Hepatocyte (in vitro differentiated cells): ENCODE data around the gene RBM47. TPM values are rescaled to one million over a fixed set of nuclear protein-coding genes. Genes with fewer than 3 reads are reported as not detected.
"Not testable (repeated sequence)": the region's sequence is repeated elsewhere in the genome, so short reads cannot be mapped to it uniquely, and the experiment has no call there.

Experiments
- DNase-seq: peaks from one replicate; pipeline ENCODE4 v3.0.0-alpha.2; 2016; ENCODE audit warnings: low spot score
- H2AFZ ChIP-seq: fragments of 200-600 bp; sonication (generic); 2 replicates; pipeline ENCODE4 v1.6.0; 2016; ENCODE audit warnings: antibody characterized with exemption, mild to moderate bottlenecking
- H3K27ac ChIP-seq: fragments of 200-600 bp; sonication (generic); 2 replicates; pipeline ENCODE4 v1.5.1; 2016; ENCODE audit warnings: mild to moderate bottlenecking
- H3K27me3 ChIP-seq: fragments of 200-600 bp; sonication (generic); 2 replicates; pipeline ENCODE4 v1.6.1; 2016
- H3K36me3 ChIP-seq: fragments of 200-600 bp; sonication (generic); replicated peaks from 2 replicates; pipeline ENCODE4 v1.5.1; 2016; ENCODE audit warnings: low read depth; ENCODE audit not compliant: insufficient read depth
- H3K4me1 ChIP-seq: fragments of 200-600 bp; sonication (generic); 2 replicates; pipeline ENCODE4 v1.5.1; 2016; ENCODE audit warnings: mild to moderate bottlenecking, moderate library complexity; ENCODE audit not compliant: insufficient read depth
- H3K4me2 ChIP-seq: fragments of 200-600 bp; sonication (generic); 2 replicates; pipeline ENCODE4 v1.6.0; 2016
- H3K4me3 ChIP-seq: fragments of 200-600 bp; sonication (generic); 2 replicates; pipeline ENCODE4 v1.5.1; 2016; ENCODE audit warnings: mild to moderate bottlenecking
- H3K79me2 ChIP-seq: fragments of 200-600 bp; sonication (generic); 2 replicates; pipeline ENCODE4 v1.6.0; 2017; ENCODE audit warnings: mild to moderate bottlenecking
- H3K9me2 ChIP-seq: fragments of 200-600 bp; sonication (generic); replicated peaks from 2 replicates; pipeline ENCODE4 v1.6.0; 2017; ENCODE audit warnings: mild to moderate bottlenecking; ENCODE audit not compliant: insufficient read depth
- H3K9me3 ChIP-seq: fragments of 200-600 bp; sonication (generic); 2 replicates; pipeline ENCODE4 v1.5.1; 2016; ENCODE audit warnings: low read depth, mild to moderate bottlenecking
- H4K20me1 ChIP-seq: fragments of 200-600 bp; sonication (generic); 2 replicates; pipeline ENCODE4 v1.6.0; 2016; ENCODE audit warnings: mild to moderate bottlenecking; ENCODE audit not compliant: insufficient read depth, poor library complexity, severe bottlenecking
- CTCF ChIP-seq: fragments of 200-600 bp; sonication (generic); IDR thresholded peaks from 2 replicates; pipeline ENCODE4 v1.5.1; 2016; ENCODE audit warnings: antibody characterized with exemption, mild to moderate bottlenecking; ENCODE audit not compliant: poor library complexity
- EZH2 ChIP-seq: fragments of 200-600 bp; sonication (generic); IDR thresholded peaks from 2 replicates; pipeline ENCODE4 v1.6.1; 2016; ENCODE audit warnings: antibody characterized with exemption, mild to moderate bottlenecking, borderline replicate concordance
- EZH2phosphoT487 ChIP-seq: fragments of 200-600 bp; sonication (generic); IDR thresholded peaks from one replicate; pipeline ENCODE4 v1.6.1; 2018; ENCODE audit warnings: antibody characterized with exemption, mild to moderate bottlenecking, low read depth, moderate library complexity; ENCODE audit not compliant: unreplicated experiment, severe bottlenecking
- WGBS: methylation state at CpG from one replicate; pipeline ENCODE4 v1.1.6; 2016; ENCODE audit warnings: low lambda C conversion rate; ENCODE audit errors: missing lambda C conversion rate; 5-methylcytosine and 5-hydroxymethylcytosine counted together
- polyA plus RNA-seq: library from polyadenylated mRNA; unstranded; fragments of >200 nt; fragmentation: Nextera tagmentation; extraction: Ambion mirVana; gene quantifications from 2 replicates; pipeline ENCODE4 v1.2.1, GENCODE V29; 2016
- total RNA-seq: library from RNA; depleted of rRNA; stranded (reverse); fragments of >200 nt; gene quantifications from 2 replicates; pipeline ENCODE4 v1.2.3, GENCODE V29; 2014

Gene RBM47
- total and polyA plus RNA-seq, 2 experiments from 2014 or later = 49.8 to 137 TPM

- Histone ChIP-seq H3K27me3 (no peaks in the 10 kb centered on the region), H3K4me3 (peak overlapping the region; percentile 58), H3K79me2 (peaks cover 43% of the 10 kb centered on the region), H2AFZ (peak overlapping the region; percentile 57), H3K4me1 (peaks cover 14% of the 10 kb centered on the region), H3K27ac (peak overlapping the region; percentile 98), H3K36me3 (no peaks in the 10 kb centered on the region), H3K4me2 (peak overlapping the region; percentile 81), H3K9me3 (no peaks in the 10 kb centered on the region), H3K9me2 (no peaks in the 10 kb centered on the region), H4K20me1 (no peaks in the 10 kb centered on the region)
- WGBS = 6% methylated on average over 6 of the region's 6 CpGs
- no peak for TF ChIP-seq EZH2phosphoT487
- no peak for TF ChIP-seq EZH2
- no peak for TF ChIP-seq CTCF
- DNase-seq = no peak
These were observed 776 bp downstream of the RBM47 start for GRCh38 chr4:40628888-40629287.

- WGBS = 19% methylated on average over 6 of the region's 6 CpGs
- H3K9me2 ChIP-seq, H4K20me1 ChIP-seq, DNase-seq, H3K36me3 ChIP-seq, H2AFZ ChIP-seq, H3K9me3 ChIP-seq, H3K27me3 ChIP-seq: not testable (repeated sequence)
- H3K4me3 ChIP-seq = peak overlapping the region; percentile 58
- peaks cover 48% of the 10 kb centered on the region for H3K79me2 ChIP-seq
- peaks cover 14% of the 10 kb centered on the region for H3K4me1 ChIP-seq
- peak overlapping the region; percentile 98 for H3K27ac ChIP-seq
- peak overlapping the region; percentile 81 for H3K4me2 ChIP-seq
These were observed 1.3 kb downstream of the RBM47 start for GRCh38 chr4:40628407-40628806.

GRCh38 chr4:40627540-40627939 is 2.1 kb downstream of the RBM47 start:
- Histone ChIP-seq H3K36me3 (no peaks in the 10 kb centered on the region), H3K27me3 (no peaks in the 10 kb centered on the region), H3K4me2 (peak overlapping the region; percentile 81), H3K27ac (no peak overlapping the region), H3K9me3 (no peaks in the 10 kb centered on the region), H2AFZ (no peak overlapping the region), H3K4me1 (peaks cover 14% of the 10 kb centered on the region), H3K4me3 (peak overlapping the region; percentile 58), H3K79me2 (peaks cover 54% of the 10 kb centered on the region), H4K20me1 (no peaks in the 10 kb centered on the region), H3K9me2 (no peaks in the 10 kb centered on the region)
- 73% methylated on average over 1 of the region's 1 CpG for WGBS
- DNase-seq = no peak
- no peak for TF ChIP-seq EZH2

- no peak for DNase-seq
- H3K4me3 ChIP-seq = peak overlapping the region; percentile 15
- H3K9me2 ChIP-seq = no peaks in the 10 kb centered on the region
- H3K27ac ChIP-seq = peak overlapping the region; percentile 61
- TF ChIP-seq EZH2 (no peak), CTCF (no peak), EZH2phosphoT487 (no peak)
- H2AFZ ChIP-seq = no peak overlapping the region
- no peaks in the 10 kb centered on the region for H3K27me3 ChIP-seq
- H3K4me1 ChIP-seq = peaks cover 14% of the 10 kb centered on the region
- peaks cover 61% of the 10 kb centered on the region for H3K79me2 ChIP-seq
- 29% methylated on average over 10 of the region's 10 CpGs for WGBS
- H3K9me3 ChIP-seq = no peaks in the 10 kb centered on the region
- no peaks in the 10 kb centered on the region for H4K20me1 ChIP-seq
- no peaks in the 10 kb centered on the region for H3K36me3 ChIP-seq
- peak overlapping the region; percentile 81 for H3K4me2 ChIP-seq
These were observed 3.3 kb downstream of the RBM47 start for GRCh38 chr4:40626183-40626990.
